Measurements from ENCODE around the gene AMPD3.

AMPD3 gene

GRCh38 chr11:10490032-10490397, 35.0 kb downstream of the AMPD3 start:
- no peak for DNase-seq

DNA sequence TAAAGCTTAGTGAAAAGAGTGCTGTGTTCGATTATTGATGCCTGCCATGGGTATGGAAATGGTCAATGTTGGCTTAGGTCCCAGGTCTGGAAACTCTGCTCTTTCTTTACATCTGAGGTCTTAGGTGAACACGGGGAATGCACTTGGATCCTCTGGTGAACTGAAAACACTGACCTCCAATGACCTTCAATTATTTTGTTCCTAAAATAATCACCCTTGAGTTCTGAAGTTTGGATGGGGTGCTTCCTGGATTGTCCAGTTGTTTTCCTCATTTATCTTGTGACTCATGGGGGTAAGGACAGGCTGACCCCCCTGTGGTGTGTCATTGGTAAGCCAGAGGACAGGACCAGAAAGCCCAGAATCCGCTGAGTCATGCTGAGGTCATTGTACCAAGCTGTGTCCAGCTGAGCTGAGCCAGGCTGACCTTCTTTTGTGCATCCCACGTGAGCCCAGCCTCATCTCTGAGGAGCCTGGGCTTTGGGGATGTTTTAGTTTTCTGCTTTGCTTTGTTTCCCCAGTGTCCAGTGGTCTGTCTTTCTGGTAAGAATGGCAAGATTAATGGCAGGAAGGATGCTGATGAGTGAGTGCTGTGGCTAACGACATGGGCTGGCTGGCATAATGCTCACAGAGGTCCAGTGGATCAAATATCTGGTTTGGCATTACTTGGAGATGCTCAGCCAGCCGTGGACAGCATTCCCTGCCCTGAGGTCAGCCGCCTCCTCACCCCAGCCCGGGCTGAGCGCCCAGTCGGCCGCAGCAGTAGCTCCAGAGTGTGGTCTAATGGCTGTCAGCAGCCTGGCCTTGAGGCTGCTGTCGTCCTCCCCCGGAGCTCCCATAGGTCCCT, 35.6 kb downstream of the AMPD3 start:
- peak; percentile 67 for DNase-seq

GRCh38 chr11:10492084-10492483, 37.0 kb downstream of the AMPD3 start:
- DNase-seq: no peak

GRCh38 chr11:10493041-10493663, 38.1 kb downstream of the AMPD3 start:
- no peak for DNase-seq

DNA sequence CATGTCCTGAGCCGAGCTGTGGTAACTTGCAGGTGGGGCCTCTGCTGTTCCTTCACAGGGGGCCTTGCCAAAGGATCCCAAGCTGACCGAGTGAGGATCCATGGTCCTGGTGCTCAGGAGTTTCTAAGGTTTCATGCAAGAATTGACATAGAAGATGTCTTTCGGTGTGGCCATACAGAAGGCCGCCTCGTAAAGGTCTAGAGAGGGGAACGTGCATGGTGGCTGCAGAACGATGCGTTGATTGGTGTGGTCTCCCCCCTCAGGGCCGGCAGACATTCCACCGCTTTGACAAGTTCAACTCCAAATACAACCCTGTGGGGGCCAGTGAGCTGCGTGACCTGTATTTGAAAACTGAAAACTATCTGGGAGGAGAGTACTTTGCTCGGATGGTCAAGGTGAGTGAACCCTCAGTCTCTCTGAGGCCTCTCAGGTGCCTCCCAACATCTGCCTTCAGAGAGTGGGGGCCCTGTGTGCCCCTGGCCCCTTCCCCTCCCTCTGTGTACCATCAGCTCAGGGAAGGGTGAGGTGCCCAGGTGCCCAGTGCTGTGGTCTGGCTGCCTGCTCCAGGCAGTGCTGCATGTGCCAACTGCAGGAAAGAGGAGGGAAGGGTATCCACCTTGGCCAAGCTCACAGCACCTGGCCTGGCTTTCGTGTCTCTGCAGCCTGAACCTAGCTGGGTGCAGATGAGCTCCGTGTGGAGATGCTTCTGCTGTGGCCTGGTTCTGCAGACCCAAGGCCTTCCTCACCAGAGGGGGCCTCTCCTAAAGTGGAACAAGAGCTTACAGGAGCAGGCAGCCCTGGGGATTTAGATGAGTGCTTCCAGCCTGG, 39.8 kb downstream of the AMPD3 start:
- no peak for DNase-seq

DNA sequence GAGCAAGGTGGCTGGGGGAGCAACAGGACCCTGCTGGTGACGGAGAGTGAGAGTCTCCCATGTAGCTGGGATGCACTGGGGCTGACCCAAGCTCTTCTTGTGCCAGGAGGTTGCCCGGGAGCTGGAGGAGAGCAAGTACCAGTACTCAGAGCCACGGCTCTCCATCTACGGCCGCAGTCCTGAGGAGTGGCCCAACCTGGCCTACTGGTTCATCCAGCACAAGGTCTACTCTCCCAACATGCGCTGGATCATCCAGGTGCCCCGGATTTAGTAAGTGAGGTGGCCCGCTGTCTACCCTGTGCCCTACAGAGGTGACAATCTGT, 40.4 kb downstream of the AMPD3 start:
- no peak for DNase-seq

GRCh38 chr11:10496296-10496936, 41.4 kb downstream of the AMPD3 start:
- DNase-seq: no peak

DNA sequence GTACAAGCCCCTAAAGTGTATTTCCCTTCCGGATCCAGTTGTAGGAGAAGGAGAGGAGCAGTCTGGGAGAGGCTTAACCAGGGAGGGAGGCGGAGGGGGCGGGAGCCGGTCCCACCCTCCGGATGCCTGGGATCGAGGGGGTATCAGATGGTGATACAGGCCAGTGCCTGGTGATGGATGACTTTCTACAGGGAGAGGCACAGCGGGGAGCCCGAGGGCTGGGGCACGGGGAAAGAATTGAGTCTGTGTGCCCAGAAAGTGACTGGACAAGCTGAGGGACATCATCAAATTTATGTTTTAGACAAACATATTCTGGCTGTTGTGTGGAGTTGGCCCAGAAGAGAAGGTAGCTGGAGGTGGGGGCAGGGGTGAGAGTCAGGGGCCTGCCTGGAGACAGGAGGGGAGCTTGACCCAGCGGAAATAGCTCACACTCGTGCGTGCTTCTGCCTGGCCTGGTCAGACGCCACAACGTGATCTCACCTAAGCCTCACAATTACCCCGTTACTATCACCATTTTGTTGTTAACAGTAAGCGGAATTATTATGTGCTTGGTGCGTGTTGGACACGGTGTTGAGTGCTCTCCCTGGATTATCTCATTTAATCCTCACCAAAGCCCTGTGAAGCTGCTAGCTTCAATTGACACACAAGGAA, 42.4 kb downstream of the AMPD3 start:
- no peak for DNase-seq

- no peak for DNase-seq
Observed at GRCh38 chr11:10498022-10498400, 42.9 kb downstream of the AMPD3 start.

GRCh38 chr11:10498426-10499250, 43.6 kb downstream of the AMPD3 start:
- DNase-seq: no peak

DNA sequence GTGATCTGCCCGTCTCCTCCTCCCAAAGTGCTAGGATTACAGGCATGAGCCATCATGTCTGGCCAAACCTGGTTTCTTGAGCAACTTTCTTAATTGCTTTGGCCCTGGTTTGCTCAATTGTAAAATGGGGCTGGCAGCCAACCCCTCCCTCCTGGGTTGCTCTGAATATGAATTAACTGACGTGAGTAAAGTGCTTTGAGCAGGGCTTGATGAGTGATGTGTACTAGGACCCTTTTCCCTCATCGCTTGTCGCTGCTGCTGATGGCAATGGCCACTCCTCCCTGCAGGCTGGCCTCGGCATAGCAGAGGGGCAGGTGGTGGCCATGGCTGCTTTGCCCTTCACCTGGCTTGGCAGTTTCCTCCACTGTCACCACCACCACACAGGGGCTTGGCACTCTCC, 44.4 kb downstream of the AMPD3 start:
- DNase-seq: no peak

DNA sequence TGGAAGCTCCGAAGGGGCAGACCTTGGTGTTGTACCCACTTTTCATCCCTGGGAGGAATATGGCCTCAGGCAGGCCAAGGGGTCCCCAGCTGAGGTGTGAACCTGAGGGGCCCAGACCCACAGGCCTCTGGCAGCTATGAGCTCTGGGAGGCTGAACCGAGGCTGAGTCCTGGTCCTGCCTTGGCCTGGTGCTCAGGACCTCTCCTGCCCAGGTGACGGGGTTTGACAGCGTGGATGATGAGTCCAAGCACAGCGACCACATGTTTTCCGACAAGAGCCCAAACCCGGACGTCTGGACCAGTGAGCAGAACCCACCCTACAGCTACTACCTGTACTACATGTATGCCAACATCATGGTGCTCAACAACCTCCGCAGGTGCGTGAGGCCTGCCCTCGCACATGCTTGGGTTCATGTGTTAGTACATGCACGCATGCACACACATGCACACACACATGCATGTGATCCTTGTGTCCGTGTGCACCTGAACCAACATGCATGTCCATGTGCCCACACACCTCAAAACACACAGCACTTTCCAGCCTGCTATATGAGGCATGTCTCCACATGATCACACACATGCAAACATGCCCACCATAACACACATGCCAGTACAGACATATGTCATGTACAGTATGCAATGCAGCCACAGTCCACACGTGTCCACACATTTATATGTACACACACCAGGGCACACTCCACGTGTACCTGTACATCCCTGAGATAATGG, 45.0 kb downstream of the AMPD3 start:
- no peak for DNase-seq

DNA sequence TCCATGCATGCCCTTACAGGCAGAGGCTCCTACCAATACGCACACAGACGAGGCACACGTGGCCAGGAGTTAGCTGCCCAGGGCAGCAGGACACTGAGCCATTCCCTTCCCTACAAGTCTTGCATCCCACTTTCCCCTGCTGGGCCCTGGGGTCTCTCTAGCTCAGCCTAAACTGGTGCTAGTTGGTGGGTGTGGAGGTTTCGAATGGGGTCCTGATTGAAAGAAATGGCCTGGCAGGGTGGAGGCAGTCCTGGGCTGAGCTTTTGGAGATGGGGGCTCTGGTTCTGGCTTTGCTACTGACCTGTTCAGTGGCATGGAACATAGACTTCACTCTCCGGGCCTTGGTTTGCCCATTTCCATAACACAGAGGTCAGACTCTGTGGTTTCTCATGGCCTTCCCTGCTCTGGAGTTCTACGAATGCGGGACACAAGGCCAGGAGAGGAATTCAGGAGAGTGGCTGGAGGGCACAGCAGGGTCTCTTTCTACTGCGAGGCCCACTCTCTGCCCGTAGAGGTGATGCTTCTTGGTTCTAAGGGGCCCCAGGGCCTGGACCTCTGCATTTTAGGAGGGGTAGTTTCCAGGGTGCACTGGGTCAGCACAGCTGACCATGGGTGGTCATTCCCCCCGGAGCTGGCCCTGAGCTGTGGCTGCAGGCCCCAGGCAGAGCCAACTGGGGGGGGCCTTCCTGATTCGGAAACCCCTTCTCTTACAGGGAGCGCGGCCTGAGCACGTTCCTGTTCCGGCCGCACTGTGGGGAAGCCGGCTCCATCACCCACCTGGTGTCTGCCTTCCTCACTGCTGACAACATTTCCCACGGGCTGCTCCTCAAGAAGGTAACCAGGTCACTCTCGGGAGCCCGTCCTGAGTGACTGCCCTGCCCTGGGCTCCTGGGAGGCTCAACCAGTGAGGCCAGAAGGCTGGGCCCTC, 46.0 kb downstream of the AMPD3 start:
- DNase-seq: no peak

- no peak for DNase-seq
Observed at GRCh38 chr11:10502065-10502680, 47.1 kb downstream of the AMPD3 start.

- DNase-seq: no peak
Observed at GRCh38 chr11:10502770-10503169, 47.7 kb downstream of the AMPD3 start.

GRCh38 chr11:10503221-10503620, 48.2 kb downstream of the AMPD3 start:
- no peak for DNase-seq

DNA sequence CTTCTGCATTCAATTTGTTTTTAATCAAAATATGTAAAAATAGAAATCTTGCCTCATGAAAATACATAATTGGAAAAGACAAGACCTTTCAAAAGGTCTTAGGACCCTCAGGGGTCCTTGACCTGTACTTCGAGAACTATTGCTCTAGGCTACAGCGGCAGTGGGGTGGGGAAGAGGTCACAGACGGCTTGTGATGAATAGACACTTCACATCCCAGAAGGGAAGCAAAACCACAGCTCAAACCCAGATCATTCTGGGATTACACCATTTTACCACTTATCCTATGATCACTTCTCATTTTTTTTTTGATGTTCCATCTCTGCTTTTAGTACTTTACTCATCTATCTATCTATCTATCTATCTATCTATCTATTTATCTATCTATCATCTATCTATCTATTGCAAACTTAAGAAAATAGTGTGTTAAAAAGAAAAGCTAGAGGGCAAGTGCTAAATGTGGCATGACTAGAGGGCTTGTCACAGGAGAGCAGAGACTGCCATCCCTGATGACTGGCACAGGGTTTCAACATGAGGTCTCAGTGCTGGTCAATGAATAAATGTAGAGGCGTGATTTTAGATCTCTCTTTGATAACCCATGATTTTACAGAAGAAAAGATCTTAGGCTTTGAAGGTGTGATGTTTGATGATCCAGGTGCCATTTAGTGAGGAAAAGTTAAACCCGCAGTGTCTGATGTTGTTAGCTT, 48.9 kb downstream of the AMPD3 start:
- no peak for DNase-seq

- DNase-seq: no peak
Observed at GRCh38 chr11:10504490-10504889, 49.4 kb downstream of the AMPD3 start.

All from T1000 (cell line).